ENCODE results near the gene RANBP10.
"Not testable (repeated sequence)": the region's sequence is repeated elsewhere in the genome, so short reads cannot be mapped to it uniquely, and the experiment has no call there.

RANBP10 gene

DNA sequence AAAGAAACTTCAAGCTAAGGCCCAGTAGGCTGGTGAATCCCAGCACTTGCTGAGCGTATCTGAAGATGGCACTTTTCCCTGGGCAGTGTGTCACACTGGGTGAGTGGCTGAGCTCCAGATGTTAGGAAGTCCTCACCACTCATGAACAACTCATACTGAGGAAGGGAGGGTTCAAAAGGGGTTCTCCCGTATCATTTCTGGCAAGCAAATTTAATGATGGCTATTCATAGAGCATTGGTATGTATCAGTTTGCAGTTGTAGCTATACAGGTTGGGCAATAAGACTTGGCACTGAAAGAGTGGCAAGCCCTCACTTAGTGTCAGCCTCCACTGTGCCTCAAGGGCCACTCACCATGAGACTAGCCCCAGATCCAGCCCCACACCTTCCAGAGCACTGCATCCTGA lies 98.0 kb downstream of the RANBP10 start:
- DNase-seq = no peak

DNA sequence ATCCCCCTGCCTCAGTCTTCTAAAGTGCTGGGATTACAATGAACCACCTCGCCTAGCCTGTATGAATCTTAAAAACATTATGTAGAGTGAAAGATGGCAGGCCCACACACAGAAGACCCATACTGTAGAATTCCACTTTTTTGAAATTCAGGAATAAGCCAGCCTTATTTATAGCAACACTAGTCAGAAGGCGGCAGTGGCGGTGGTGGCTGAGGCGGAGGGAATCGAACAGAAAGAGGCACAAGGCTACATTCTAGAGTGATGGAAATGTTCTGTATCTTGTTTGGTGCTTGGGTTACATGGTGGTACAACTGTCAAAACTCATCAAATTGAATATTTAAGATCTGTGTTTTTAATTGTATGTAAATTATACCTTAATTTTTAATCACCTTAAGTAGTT lies 98.6 kb downstream of the RANBP10 start:
- no peak for DNase-seq

- no peak for DNase-seq
Measured at GRCh38 chr16:67707210-67707609, 99.2 kb downstream of the RANBP10 start.

GRCh38 chr16:67704110-67704509 lies 102.2 kb downstream of the RANBP10 start:
- DNase-seq = no peak

GRCh38 chr16:67703626-67704025 lies 102.7 kb downstream of the RANBP10 start:
- DNase-seq = no peak

DNA sequence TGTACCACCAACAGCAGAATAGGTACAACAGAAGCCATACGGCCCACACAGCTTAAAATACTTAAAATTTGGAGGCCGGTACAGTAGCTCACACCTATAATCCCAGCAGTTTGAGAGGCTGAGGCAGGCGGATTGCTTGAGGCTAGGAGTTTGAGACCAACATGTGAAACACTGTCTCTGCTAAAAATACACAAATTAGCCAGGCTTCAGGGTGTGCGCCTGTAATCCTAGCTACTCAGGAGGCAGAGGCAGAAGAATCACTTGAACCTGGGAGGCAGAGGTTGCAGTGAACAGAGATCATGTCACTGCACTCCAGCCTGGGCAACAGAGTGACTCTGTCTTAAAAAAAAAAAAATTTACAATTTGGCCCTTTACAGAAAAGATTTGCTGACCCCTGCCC lies 104.2 kb downstream of the RANBP10 start:
- no peak for DNase-seq

GRCh38 chr16:67701420-67701819 lies 104.9 kb downstream of the RANBP10 start:
- no peak for DNase-seq

- no peak for DNase-seq
Measured at GRCh38 chr16:67699265-67699664, 107.1 kb downstream of the RANBP10 start.

- no peak for DNase-seq
Measured at GRCh38 chr16:67697422-67698185, 108.8 kb downstream of the RANBP10 start.

- DNase-seq = no peak
Measured at GRCh38 chr16:67694611-67695010, 111.7 kb downstream of the RANBP10 start.

DNA sequence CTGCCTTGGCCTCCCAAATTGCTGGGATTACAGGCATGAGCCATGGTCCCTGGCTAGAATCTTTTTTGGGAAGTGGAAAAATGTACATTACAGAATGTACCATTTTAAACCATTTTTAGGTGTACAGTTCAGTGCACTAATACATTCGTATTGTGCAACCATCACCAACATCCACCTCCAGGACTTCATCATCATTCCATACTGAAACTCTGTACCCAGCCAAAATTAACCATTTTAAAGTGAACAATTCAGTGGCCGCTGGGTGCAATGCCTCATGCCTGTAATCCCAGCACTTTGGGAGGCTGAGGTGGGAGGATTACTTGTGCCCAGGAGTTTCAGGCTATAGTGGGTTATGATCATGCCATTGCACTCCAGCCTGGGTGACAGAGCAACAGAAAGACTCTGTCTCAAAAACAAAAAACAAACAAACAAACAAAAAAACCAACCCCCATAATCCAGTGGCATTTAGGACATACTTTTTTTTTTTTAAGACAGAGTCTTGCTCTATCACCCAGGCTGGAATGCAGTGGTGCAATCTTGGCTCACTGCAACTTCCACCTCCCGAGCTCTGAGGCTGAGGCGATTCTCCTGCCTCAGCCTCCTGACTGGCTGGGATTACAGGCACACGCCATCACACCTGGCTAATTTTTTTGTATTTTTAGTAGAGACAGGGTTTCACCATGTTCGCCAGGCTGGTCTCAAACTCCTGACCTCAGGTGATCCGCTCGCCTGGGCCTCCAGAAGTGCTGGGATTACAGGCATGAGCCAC lies 112.7 kb downstream of the RANBP10 start:
- DNase-seq = not testable (repeated sequence)

DNA sequence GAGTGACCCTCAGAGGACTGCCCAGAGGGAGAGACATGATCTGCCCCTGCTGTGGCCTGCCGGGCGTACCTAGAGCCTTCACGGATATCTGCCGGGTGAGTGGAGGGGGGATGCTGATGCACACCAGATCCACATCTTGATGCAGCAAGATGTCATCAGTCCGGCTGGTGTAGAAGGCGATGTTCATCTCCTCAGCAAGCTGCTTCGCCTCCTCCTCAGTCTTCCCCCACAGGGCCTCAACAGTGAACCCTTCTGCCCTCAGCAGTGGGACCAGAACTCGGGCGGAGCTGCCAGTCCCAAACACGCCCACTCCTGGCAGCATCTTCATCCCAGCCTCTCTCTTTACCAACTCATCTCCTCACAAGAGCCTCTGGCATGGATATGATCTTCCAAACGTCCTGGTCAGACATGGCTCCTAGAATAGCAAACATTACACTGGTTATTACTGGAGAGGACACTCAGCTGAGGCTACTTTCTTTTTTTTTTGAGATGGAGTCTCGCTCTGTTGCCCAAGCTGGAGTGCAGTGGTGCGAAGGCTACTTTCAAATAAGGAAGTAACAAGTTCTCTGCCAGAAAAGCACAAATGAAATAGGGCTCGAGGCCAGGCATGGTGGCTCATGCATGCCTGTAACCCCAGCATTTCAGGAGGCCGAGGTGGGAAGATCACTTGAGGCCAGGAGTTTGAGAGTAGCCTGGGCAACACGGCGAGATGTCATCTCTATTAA lies 120.8 kb downstream of the RANBP10 start:
- no peak for DNase-seq

- DNase-seq = no peak
Measured at GRCh38 chr16:67683767-67684166, 122.6 kb downstream of the RANBP10 start.

DNA sequence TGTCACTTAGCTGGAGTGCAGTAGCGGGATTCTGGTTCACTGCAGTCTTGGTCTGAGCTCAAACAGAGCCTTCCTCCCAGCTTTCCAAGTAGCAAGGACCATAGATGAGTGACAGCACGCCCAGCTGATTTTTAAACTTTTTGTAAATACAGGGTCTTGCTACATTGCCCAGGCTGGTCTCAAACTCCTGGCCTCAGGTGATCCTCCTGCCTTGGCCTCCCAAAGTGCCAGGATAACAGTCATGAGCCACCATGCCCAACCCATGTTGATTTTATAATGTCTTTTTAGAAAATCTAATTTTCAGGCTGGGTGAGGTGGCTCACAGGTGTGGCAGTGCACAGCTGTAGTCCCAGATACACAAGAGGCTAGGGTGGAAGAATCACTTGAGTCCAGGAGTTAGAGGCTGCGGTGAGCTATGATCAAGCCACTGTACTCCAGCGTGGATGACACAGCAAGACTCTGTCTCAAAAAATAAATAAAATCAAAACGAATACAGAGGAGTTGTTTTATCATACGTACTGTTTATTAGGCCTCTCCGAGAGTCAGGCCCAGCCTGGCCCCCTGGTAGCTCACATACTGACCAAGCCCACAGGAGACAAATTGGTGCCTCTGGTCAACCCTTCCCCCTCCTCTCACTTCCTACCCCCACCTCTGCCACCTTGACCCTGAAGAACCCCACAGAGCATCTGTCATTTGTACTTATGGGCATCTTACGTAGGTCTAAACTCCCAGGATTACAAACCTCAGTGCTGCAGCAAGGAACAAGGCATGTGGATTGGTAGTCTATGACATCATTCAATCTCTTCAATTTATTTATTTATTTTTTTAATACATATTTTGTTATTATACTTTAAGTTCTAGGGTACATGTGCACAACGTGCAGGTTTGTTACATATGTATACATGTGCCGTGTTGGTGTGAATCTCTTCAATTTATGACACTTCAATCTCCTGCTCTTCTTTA lies 126.1 kb downstream of the RANBP10 start:
- no peak for DNase-seq

DNA sequence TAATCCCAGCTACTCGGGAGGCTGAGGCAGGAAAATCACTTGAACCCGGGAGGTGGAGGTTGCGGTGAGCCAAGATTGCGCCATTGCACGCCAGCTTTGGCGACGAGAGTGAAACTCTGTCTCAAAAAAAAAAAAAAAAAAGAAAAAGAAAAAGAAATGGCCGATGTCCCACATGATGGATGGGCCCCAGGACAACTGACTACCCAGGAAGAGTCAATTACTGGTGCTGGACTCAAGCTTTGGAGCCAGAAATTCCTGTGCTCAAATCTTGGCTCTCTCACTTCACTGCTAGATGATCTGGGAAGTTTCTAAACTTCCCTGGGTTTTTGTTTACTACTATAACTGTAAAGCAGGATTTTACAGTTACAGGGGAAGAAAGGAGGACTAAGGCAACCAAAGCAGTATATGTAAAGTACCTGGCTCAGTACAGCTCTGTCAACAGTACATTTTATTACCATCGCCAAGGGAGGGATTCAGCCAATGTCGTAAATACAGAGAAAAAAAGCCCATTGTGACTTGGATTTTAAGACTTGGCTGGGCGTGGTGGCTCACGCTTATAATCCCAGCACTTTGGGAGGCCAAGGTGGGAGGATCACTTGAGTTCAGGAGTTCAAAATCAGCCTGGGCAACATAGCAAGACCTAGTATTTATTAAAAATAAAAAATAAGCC lies 127.9 kb downstream of the RANBP10 start:
- no peak for DNase-seq

DNA sequence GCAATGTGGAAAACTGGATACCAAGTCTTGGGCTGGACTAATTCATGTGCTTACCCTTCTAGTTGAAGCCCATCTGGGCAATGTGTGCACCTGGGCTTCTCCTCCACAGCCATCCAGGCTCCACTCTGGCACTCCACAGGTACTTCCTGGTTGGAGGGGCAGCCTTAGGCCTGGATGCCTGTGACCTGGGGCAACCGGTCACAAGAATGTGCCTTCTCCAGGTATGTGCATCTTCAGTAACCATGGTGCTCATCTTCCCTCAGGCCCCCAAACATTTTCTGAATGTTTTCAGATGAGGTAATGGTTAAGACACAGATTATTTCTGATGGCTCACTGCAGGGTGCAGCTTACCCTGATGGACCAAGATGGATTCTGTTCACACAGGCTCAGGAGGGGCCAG lies 128.6 kb downstream of the RANBP10 start:
- no peak for DNase-seq

DNA sequence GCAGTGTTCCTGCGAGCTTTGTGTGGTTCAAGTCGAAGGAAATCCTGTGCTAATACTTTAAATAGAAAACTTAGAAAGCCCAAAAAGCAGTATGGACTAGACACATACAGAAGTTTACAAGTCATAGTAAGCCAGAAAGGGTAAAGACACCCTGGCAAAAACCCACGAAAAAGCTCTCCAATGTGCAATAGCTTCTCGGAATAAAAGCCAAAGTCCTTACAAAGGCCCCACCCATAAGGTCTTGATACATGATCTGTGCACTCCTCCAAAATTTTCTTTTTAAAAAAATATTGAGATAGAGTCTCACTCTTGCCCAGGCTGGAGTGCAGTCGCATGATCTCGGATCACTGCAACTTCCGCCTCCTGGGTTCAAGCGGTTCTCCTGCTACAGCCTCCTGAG lies 129.4 kb downstream of the RANBP10 start:
- DNase-seq = no peak

- no peak for DNase-seq
Measured at GRCh38 chr16:67676516-67676915, 129.8 kb downstream of the RANBP10 start.

GRCh38 chr16:67675999-67676398 lies 130.4 kb downstream of the RANBP10 start:
- DNase-seq = no peak

DNA sequence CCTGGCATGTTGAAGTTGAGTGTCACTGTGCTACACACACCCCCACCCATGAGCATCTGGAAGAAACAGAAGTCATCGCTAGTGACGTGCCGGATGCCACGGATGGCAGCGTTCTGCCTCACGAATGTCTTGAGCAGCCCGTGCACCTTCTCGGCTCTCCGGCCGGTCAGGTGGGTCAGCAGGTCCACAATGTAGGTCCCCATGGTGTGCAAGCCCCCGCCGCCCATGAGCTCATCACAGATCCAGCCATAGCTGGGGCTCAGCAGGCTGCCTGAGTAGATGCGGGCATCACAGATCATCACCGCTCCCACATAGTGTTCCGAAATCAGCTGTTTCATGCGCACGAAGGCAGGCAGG lies 130.8 kb downstream of the RANBP10 start:
- DNase-seq = no peak

DNA sequence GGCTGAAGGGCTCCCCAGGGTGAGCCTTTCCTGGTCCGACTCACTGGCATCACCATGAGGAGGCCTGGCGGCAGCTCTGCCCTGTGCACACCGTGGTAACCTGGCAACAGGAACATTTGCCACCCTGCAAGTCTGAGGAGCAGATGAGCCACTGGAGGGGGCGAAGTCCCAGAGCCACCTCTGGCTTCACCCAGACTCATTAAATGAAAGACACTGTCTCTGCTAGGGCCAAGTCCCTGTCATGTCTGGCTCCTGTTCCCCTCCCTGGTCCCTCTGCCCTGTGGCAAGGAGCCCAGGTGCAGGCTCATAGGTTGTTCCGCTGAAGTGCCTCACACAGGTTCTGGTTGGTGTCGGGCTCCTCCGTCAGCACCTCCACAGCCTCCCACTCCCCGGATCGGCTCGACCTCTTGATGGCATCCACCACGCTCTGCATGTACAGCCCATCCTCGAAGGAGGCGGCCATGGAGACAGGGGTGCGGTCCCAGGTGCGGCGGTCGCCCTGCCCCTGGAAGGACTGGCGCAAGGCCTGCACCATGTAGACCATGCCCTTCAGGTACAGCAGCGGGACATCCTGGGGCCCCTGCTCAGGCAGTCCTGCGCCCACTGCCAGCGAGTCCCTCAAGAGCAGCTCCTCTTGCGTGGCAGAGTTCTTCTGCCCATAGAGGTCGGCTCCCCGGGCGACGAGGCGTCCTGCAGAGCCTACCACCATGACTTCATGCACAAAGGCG lies 131.3 kb downstream of the RANBP10 start:
- no peak for DNase-seq
